Inflammatory macrophage (primary cell): ENCODE data around the gene CLVS2.

ENCODE experiments used
- DNase-seq, 2 donors: peaks; one replicate each; pipeline ENCODE4 v3.0.0-alpha.2; 2020 to 2022
- total RNA-seq, 18 experiments: gene quantifications; one replicate each; lab custom pipeline; 2026; ENCODE audit warnings: mixed read lengths in 6 of 18, inconsistent platforms in 2 of 18; lab: John Stamatoyannopoulos, UW

CLVS2 gene, protein sequence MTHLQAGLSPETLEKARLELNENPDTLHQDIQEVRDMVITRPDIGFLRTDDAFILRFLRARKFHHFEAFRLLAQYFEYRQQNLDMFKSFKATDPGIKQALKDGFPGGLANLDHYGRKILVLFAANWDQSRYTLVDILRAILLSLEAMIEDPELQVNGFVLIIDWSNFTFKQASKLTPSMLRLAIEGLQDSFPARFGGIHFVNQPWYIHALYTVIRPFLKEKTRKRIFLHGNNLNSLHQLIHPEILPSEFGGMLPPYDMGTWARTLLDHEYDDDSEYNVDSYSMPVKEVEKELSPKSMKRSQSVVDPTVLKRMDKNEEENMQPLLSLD
- total RNA-seq, result 0 to 0.16 (median 0.02) reads per million in 18 experiments

DNA sequence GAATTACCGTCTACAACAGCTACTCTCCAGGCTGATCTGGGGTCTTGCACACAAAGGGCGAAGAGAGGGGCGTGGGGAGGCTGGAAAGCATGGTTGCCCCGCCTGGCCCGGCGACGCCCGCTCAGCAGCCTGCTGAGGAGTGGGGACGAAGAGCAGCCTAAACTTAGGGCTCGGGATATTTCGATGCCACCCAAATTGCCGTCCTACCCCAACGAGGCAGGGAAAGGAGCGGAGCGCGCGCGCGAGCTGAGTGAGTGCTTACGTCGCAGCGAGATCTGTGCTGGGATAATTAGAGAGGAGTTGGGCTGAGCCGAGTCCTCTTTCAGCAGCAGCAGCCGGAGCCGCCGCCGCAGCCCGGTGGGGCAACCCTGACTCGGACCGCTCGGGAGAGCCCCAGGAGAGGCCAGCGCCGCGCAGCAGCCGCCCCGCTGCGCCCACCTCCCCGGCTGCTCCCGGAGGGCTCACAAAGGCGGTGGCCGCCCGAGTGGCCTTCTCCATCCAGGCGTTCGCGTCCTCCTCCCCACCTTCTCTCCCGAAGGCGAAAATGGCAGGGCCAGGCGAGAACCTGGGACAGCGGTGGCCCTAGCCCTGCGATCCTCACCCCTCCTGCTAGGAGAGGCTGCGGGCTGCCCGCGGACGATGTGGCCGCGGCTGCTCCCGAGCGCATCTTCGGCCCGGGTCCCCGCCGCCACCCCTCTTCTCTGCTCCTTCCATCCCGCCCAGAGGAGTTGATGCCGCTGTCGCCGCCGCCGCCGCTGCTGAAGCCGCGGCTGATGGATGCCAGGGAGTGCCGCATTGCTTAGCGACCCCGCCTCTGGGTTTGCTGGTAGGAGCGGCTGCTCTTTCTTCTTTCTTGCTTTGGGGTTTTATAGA lies at the start of gene CLVS2:
Gene CLVS2, plus strand, starts transcription at position 315 of the 873 bp plus-strand sequence. CDS start 1,543 bp downstream, outside the sequence.
- no peak for DNase-seq

DNA sequence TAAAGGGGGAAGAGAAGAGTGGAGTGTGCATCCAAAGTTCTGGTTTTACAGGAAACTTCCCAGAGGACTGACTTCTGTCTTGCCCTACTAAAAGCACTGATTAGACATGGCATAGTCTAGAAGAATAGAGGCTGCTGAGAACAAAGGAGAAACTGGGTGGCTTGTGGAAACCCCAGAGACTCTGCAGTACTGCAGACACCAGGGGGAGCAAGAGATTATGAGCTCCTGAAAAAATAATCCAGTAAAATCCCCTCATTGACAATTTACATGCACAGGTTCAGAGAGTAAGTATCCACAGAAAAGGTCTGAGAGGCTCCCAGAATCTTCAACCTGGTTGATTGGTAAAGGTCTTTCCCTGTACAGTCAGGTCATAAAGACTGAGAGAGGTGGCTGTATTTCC lies 48.7 kb upstream of the CLVS2 start:
- DNase-seq, result no peak

- DNase-seq, result no peak
Observed at GRCh38 chr6:122953766-122954165, 42.3 kb upstream of the CLVS2 start.

GRCh38 chr6:122956376-122956775 lies 39.7 kb upstream of the CLVS2 start:
- DNase-seq, result no peak

DNA sequence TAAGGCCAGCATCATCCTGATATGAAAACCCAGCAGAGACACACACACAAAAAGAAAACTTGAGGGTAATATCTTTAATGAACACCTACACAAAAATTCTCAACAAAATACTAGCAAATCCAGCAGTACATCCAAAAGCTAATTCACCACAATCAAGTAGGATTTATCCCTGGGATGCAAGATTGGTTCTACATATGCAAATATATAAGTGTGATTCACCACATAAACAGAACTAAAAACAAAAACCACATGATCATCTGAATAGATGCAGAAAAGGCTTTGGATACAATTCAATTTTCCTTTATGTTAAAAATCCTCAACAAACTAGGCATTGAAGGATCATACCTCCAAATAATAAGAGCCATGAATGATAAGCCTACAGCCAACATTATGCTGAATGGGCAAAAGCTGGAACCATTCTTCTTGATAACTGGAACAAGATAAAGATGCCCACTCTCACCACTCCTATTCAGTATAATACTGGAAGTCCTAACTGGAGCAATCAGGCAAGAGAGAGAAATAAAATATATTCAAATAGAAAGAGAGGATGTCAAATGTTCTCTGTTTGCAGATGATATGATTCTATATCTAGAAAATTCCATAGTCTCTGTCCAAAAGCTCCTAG lies 33.9 kb upstream of the CLVS2 start:
- no peak for DNase-seq

DNA sequence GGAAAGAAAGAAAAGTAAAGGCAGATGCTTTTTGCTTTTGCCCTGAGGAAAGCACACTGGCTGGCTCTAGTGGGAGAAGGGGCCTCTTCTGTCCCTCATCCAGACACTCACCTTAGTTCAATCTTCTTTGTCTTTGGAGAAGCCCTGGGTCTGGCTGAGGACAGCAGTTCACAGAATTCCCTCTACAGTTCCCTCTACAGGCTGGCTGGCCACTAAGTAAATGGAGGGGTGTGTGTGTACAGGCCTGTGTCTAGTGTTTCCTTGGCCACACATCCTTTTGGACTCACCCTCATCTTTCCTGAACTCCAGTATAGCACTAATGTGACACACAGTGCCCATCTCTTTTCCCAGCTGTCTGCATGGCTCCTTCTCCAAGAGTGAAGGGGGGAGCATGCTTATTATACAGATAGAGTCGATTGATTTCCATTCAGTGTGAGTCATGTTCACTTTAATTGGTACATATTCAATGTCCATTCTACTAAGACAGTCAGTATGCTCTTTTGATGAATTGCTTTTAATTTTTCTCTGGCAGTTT lies 26.0 kb upstream of the CLVS2 start:
- no peak for DNase-seq

DNA sequence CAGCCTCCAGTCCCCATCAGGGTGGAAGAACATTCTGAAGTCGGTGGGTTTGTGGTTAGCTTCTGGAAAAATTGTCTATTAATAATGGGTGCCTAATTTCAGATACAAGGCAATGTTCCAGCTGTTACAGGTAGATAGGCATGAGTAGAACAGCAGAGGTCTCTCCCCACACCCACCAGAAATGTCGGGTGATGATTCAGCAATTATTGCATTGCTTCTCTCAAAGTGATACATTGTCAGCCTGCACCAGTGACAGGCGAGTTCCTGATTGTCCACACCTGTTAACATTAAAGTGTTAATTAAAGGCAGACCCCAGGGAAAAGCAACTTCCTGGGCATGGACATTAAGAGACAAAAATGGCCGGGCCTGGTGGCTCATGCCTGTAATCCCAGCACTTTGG lies 18.9 kb upstream of the CLVS2 start:
- no peak for DNase-seq

- DNase-seq, result no peak
Observed at GRCh38 chr6:122984393-122984792, 11.6 kb upstream of the CLVS2 start.

DNA sequence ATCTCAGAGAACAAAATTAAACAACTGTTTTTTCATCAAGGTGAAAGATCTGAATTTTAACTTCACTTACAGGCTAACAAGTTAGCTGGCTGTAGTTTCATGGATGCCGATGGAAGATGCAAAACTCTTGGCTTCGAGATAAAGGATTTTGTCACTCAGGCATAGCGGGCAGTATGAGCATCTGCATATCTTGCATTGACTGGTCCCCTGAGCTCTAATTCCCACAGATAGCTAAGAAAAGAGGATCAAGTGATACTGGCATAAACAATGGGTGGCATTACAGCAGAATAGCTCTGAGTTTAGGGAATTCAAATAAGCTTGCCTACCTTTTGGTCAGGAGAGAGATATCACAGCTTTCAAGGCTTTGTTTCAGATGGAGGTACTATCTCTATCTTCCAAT lies 1.8 kb upstream of the CLVS2 start:
- DNase-seq, result no peak

GRCh38 chr6:122996794-122997505 lies 915 bp downstream of the CLVS2 start:
- DNase-seq, result no peak

DNA sequence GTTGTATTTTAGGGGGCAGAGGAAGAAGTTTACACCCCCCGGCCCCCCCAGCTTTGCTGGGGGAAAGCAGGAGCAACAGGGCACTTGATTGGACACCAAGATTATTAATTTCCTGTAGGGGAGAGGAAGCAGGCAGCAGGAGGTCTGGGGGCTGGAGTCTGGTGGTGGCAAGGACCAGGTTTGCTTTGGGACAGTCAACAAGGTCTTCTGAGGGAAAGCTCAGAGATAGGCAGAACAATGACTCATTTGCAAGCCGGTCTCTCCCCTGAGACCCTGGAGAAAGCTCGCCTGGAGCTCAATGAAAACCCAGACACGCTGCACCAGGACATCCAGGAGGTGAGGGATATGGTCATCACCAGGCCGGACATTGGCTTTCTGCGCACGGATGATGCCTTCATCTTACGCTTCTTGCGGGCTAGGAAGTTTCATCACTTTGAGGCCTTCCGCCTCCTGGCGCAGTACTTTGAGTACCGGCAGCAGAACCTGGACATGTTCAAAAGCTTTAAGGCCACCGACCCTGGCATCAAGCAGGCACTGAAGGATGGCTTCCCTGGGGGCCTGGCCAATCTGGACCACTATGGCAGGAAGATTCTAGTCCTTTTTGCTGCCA lies 1.6 kb downstream of the CLVS2 start:
- DNase-seq, result no peak

- no peak for DNase-seq
Observed at GRCh38 chr6:122998403-122998975, 2.5 kb downstream of the CLVS2 start.

- no peak for DNase-seq
Observed at GRCh38 chr6:123000244-123000770, 4.3 kb downstream of the CLVS2 start.

DNA sequence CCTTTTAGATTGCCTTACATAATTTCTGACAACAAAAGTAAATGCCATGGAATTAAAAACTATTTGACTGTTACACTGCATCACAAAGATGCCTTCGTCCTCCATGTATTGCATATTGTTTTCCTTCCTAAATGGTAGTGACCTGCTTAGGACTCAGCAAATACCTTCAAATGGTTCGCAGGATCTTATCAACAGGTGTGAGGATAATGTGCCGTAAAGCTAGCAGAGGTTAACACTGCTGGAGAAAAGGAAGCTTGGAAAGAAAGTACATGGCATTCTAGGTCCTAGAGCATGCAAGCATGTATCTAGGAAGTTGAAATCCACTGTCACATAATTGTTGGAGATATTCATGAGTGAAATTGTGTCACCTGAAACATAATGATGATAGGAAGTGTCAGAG lies 5.5 kb downstream of the CLVS2 start:
- DNase-seq, result no peak

DNA sequence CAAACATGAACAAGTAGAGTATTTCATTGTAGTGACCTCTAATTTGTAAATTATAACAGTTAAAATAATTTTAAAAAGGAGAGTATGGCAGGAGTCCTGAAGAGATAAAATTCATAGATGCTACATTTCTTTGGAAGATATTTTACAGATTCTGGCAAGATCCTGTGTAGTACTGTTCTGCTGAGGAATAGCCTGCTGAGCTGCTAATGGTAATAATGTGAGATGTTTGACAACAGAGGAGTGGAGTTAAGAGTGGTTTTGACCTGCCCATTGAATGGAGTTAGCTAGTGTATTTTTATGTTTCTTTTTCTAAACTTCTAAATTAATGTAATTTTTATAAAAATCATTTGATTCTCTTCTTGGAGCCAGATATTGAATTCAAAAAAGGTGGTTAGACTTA lies 11.8 kb downstream of the CLVS2 start:
- no peak for DNase-seq

- no peak for DNase-seq
Observed at GRCh38 chr6:123009059-123009458, 13.0 kb downstream of the CLVS2 start.

DNA sequence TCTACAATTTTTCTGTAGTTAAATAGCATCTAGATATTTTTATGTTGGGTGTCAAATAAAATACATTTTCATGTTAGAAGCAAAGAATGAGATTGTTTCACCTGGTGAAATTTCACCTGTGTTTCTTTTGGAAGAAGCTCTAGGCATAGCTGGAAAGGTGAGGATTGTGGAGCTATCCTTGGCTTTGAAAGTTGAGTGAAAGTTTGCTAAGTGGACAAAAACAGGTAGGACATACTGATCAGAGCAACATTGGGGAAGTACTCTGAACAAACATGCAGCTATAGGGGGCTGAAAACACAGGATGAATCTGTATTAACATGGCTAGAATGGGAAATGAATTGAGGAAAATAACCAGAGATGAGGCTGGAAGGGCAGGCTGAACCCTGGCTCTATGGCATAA lies 18.8 kb downstream of the CLVS2 start:
- DNase-seq, result no peak

- no peak for DNase-seq
Observed at GRCh38 chr6:123016431-123017103, 20.5 kb downstream of the CLVS2 start.

- DNase-seq, result no peak
Observed at GRCh38 chr6:123017104-123017682, 21.2 kb downstream of the CLVS2 start.

DNA sequence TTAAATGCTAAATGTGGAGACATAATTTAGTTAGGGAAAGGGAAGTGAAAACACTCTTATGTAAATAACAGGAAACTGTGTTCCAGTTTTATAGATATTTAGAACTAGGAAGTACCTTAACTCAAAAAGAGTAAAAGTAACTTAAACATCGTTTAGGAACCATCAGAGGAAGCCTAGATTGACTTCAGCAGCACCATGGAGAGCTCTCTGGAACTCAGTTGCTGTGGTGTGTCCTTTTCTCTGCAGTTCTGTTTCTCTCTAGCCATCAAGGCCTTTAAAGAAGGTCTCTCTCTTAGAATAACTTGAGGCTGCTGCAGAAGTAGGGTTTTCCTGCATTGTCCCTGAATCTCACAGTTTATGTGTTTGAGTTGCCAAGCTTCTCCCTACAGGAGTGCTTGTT lies 26.9 kb downstream of the CLVS2 start:
- DNase-seq, result peak in 1 of 2 donors; percentile 7
